NCI-H1048 (cell line): ENCODE results near the gene ELFN1.

Experiments
- DNase-seq: peaks from one replicate; lab custom pipeline; 2025; lab: John Stamatoyannopoulos, UW

Gene ELFN1

DNA sequence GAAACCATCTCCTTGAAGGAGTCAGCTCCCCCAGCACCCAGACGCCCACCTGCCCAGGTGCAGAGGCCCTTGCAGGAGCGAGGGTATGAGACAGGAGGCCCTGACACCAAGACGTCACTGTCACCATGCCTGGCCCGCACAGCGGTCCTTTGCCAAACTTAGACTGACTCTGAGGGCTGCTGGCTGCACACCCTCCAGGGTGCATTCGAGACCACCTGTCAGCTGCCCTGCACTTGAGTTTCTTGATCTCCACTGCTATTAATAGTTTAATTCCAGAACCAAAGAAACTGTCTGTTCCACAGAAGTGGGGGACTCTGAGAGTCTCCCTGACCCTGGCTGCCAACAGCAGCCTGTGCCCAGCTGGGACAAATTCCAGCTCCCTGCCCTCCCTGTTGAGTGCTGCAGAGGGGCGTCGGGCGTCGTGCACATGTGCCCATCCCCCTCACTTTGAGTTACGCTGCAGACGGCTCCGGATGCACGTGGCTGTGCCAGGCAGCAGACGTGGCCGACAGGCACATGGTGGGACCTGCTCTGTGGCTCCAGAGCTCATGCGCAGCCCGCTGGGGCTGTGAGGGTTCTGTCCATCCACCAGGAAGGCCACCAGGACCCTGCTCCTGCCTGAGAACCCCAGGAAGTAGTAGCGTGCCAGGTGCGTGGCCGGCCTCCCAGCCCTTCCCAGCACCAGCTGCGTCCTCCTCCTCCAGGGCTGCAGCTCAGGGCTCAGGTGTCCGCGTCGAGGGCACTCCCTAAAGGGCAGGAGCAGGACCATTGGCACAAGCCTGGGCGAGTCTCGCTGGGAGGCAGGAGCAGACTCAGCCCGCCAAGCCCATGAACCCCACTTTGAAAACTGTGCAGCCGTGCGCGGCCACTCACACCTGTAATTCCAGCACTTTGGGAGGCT, 24.8 kb downstream of the ELFN1 start:
- DNase-seq: no peak

DNA sequence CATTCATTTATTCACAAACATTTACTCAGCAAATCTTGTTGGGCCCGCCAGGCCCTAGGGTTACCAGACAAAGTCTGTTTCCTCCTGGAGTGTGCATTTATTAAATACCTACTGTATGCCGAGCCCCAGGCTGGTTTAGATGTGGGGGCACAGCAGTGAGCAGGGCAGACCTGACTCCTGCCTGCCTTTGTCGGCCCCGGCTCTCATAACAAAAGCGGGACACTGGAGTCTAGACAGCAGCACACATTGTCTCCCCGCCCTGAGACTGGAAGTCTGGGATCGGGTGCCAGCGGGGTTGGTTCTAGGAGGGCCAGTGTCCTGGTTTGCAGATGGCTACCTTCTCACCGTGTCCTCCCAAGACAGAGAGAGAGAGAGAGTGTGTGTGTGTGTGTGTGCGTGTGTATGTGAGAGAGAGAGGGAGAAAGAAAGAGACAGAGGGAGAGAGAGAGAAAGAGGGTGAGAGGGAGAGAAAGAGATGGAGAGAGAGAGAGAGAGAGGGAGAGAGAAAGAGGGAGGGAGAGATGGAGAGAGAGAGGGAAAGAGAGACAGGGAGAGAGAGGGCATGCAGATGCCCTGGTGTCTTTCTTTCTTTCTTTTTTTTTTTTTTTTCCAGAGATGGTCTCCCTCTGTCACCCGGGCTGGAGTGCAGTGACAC, 25.9 kb downstream of the ELFN1 start:
- DNase-seq: no peak

DNA sequence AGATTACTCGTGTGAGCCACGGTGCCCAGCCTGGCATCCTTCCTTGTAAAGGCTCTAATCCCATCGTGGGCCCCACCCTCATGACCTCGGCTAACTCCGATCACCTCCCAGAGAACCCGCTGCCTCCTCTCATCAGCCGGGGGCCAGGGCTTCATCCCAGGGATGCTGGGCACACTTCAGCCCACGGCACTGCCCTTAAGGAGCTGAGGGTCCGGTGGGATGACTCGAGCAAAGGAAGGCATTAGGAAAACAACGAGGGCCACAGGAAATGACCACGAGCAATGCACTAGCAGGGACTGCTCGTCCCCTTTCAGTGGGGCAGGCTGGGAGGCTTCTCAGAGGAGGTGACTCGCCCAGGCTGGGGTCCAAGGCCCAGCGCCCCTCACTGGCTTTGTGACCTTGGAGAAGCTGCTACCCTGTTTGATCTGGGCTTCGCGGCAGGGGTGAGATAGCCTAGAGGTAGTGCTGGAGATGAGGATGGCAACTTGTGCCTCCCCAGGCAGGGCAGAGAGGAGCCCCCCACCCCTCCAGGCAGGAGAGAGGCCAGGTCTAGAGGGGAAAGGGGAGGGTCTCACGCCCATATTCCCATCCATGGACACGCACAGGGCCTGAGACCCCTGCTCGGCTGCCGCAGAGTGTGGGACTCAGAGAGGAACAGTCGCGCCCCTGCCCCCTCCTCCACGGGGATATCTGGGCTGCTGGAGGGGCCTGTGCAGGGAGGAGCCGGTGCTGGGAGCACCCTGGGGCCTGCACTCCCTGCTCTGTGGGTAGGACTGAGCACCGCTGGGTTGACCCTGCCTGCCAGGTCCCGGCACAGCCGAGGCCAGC, 26.8 kb downstream of the ELFN1 start:
- no peak for DNase-seq

DNA sequence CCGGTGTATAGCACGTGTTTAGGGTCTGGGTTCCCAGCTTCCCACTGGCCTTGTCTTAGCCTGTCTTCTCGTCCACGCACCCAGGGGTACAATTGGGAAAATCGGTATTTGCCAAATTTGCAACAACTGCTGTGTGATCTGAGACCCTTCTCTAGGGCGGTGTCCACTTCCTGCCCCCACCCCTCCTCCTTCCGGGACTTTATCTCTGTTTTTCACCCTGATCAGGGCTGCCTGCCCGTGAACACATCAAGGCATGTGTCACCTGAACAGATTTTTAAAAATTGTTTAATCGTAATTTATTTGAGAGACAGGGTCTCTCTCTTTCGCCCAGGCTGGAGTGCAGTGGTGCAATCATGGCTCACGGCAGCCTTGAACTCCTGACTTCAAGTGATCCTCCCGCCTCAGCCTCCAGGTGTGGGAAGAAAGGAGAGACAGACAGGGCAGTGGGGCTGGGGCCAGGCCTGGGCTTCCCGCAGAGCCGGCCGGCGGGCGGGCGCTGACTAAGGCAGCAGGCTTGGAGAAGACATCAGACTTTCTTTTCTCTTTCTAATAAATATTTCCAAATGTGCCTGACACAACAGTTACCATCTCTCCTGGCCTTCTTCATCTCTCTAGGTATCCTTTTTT, 27.5 kb downstream of the ELFN1 start:
- no peak for DNase-seq

DNA sequence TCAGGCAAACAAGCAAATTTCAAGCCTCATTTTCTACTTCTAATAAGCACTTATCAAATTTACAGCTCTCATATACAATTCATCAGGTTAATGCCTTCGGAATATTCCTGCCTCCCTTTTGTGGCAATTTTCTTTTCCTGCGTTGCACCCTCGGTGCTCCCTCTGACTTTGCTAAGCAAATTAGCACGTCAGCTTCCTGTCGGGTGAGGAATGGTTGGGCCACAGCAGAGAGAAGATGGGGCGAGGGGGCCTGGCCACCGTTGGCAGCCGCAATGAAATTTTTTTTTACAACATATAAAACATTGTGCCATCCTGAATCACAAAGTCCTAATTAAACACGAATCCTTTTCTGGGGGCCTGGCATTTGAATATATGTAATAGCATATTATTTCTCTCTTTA, 28.1 kb downstream of the ELFN1 start:
- DNase-seq: no peak

DNA sequence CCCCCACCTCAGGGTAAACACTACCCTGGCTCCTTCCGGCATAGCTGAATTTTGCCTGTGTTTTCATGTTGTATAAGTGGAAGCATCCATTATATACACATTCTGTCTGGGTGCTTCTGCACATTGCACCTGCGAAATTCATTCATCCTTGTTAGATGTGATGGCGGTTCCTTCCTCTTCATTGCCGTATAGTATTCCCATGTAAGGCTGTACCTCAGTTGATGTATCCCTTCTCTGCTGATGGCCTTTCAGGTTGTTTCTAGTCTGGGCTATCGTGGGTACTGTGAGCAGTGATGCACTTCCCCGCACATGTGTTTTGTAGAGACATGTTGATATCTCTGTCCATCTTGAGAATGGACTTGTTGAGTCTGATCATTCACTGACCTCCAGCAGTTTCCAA, 28.9 kb downstream of the ELFN1 start:
- no peak for DNase-seq

DNA sequence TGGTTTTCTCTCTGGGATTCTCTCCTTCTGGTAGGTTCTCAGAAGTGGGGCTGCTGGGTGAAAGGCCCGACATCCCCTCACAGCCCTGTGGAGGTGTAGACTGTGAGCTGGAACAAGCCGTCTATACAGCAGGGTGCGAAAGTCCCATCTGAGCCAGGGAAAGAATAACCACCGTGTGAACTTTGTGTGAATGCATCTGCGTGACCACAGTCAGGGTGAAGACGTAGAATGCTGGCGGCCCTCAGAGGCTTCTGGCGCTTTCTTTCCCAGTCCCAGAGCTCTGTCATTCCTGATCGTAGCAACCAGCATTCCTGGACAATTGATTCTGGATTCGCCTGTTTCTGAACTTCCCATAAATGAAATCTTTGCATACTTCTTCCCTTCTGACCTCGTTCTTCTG, 30.0 kb downstream of the ELFN1 start:
- DNase-seq: no peak

DNA sequence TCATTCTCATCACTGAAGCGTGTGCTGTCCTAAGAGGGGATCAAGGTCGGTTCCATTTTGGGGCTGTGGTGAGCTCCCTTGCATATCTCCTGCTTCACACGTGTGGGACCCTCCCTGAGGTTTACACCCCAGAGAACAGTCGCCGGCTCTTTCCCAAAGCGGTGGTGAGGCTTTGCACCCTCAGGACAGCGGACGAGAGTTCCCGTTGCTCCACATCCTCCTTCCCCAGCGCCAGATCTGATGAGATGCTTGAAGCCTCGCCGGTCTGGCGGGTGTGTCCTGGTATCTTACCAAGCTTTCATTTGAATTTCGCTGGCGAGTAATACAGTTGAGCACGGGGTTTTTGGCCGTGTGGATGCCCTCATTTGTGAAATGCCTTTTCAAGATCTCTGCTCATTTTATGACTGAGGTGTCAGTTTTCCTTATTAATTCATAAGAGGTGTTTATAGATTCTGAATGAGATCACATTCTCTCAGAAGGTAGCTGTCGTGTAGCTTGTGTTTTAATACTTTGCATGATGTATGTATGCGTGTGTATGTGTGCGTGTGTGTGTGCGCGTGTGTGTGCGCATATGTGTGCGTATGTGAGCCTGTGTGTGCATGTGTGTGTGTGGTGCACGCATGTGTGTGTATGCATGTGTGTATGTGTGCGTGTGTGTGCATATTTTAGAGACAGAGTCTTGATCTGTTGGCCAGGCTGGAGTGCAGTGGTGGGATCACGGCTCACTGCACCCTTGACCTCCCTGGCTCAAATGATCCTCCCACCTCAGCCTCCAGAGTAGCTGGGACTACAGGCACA, 30.7 kb downstream of the ELFN1 start:
- DNase-seq: no peak

DNA sequence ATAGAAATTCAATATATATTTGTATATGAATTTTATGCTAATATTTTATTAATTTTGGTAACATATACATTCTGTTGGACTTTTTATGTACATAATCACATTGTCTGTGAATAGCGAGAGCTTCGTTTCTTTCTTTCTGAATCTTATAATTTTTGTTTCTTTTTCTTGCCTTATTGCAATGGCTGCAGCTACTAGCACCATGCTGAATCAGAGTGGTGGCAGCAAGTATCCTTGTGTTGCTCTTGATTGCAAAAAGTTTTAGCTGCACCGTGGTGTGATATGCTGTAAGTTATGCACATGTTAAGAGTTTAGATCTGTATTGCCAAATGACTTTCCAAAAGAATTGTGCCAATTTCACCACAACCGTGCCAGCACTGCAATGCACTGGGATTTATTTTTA, 32.6 kb downstream of the ELFN1 start:
- DNase-seq: no peak

DNA sequence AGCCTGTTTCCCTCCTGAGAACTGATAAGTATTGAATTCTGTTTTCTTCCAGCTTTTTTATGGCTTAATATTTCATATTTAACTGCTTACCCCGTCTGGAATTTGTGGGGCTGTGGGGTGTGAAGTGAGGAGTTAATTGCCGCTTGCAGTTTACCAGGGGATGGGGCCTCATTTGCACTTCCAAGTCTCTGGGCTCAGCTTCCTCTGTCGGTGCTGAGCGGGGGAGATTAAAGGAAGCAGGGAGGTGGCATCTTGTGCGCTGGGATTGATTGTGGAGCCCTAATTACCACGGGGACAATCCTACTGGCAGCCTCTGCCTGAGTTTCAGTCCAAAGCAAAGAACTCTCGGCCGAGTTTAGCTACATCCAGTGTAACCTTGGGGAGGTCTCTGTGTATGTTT, 33.4 kb downstream of the ELFN1 start:
- no peak for DNase-seq

DNA sequence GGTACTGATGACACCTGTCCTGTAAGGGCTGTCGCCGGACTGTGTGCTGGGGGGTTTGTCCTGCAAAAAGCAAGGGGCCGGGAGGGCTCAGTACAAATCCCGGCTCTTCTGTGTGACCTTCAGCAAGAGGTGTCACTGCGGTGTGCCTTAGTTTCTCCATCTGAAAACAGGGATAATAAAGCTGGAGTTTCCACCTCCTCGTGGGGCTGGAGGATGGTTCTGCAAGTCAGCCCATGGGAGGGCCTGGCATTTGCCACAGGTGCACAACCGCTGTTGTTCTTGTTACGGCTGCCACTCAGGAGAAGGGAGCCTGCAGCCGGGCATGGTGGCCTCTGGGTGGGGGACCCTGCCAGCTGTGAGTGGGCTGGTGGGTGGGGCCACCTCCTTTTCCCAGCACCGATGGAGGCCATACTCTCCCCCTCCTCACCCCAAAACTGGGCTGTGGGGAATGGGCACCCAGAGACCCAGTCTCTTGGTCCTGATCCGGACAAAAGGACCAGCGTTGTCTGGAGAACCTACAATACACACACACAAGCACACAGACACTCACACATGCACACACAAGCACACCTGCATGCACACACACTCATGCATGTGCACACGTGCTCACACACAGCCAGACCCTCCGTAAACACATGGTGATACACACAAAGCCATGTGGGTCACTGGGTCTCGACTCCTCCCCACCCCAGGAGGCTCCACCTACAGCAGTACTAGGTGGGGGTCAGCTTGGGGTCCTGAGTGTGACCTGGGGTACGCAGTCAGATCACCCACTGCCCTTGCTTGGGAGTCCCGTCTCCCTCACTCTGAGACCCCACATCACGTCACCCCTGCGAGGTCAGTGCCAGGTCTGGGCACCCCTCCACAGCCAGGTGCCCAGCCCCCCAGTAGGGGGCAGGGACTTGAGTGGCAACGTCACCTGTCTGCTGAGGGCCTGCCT, 34.1 kb downstream of the ELFN1 start:
- DNase-seq: no peak

DNA sequence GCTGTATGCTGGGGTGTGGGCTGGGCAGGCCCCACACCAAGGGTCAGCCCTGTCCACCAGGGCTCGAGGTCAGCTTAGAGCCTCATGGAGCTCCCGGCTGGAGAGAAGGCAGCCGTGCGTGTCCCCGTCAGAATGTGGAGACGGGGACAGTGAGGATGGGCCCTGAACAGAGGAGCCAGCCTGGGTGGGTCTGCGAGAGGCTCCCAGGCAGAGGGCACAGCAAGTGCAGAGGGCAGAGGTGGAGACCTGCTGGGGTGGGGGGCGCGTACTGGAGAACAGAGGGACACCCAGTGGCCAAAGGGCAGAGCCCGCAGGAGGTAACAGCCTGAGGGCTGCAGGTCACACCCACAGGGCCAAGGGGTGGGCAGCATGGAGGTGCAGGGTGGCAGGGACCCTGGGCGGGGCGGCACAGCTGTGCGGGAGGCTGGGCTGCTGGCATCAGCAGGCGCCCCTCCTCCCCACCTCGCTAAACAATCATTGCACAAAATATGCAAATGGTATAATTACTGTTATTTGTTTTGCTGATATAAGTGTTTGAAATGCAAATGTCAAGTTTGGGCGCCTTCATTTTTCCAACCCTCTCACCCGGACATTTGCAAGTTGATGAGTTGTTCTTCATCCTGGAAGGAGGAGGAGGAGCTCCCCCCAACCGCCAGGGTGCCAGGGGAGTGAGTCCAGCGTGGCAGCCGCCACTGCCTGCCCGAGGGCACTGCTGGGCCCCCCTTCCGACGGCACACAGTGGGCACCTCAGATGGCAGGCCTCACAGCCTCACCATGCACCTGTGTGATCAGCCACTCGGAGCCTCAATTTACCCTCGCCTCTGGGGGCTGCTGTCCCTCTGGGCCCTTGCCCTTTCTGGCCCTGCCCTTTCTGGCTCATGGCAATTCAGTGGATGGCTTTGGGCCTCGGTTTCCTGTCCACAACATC, 35.0 kb downstream of the ELFN1 start:
- no peak for DNase-seq

DNA sequence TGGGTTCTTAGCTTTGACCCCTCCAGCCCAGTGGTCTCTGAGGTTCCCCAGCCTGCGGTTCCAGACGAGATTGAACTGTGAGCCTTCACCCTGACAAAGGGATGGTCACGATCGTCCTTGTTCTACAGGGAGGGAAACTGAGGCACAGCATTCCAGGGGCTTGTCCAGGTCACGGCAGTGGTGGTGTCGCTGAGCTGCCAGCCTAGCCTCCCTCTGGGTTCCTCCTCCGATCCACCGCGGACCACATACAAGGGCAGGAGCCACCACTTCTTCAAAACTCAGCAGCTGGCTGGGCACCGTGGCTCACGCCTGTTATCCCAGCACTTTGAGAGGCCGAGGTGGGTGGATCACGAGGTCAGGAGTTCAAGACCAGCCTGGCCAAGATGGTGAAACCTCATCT, 35.8 kb downstream of the ELFN1 start:
- no peak for DNase-seq

DNA sequence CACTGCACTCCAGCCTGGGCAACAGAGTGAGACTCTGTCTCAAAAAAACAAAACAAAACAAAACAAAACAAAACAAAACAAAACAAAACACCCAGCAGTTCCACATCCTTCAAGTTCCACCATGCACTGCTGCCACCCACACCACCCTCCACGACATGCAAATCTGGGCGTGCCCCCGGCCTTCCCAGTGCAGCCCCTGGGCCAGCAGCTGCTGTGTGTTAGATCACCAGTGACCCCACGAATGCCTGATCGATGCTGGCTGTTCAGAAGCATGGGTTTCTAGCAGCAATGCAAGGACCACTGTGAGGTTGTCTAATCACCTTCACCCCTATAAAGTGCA, 36.3 kb downstream of the ELFN1 start:
- DNase-seq: no peak

DNA sequence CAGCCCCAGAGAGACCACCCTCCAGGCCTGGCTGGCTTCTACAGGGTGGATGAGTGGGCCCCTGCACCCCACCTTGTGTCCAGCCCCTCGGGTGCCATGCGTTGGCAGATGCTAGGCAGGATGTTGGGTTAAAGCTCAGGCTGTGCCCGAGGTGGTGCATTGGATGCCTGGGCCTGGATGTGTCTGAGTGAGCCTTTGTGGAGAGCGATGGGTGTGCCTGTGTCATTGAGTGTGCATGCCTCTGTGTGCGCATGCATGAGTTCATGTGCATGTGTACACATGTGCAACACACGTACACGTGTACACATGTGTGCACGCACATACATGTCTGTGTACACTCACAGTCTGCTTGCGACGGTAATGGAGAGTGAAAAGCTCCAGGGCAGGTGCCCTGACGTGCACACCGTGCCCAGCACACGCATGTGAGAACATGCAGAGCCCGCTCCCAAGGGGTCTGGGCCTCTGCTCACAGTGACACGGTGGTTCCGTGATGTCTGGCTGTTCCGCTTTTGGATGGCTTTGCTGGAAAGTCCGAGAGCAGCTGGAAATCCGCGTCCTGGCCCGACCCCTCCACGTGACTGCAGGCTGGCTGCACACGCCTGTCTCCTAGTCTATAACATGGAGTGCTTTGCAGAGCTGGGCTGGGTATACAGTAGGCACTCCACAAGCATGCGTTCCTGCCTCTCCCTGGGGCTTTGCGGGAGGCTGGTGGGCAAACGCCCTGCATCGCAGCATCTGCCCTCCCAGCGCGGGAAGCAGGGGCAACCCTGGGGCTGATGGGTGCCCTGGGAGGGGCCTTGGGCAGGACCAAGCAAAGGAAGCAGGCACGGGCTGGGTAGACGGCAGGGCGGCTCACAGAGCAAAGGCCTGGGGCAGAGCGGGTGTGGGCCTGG, 36.9 kb downstream of the ELFN1 start:
- DNase-seq: no peak

DNA sequence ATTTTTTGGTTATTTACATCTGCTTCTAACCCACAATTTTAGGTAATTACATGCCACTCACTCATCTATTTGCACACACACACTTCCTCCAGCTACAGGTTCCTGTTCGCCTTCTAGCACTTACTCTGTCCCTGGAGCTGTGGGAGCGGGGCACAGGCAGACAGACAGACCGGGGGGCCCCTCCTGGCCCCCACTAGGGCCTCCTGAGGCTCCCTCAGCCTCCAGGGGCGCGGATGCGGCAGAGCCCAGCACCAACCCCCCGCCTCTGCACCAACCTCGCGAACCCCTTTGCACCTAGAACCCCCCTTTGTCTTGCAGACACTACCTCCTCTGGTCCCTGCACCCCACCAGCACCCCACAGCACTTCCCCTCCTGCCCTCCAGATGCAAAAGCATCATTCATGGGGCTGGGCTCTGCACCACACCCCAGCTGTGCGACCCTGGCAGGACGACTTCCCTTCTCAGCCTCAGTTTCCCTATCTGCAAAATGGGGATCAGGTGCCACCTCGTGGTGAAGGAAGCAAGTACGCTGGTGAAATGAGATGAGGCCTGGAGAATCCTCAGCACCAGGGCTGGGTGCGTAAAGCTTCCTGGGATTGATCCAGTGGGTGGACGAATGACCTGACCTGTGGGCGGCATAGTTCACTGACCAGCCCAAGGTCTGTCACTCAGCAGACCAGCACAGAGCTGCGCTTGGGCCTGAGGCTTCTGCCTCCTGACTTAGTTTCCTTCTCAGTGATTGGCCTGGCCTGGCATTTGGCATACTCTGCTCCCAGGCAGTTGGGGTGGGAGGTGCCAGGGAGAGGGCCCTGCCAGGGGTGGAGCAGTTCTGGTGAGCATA, 37.9 kb downstream of the ELFN1 start:
- no peak for DNase-seq

DNA sequence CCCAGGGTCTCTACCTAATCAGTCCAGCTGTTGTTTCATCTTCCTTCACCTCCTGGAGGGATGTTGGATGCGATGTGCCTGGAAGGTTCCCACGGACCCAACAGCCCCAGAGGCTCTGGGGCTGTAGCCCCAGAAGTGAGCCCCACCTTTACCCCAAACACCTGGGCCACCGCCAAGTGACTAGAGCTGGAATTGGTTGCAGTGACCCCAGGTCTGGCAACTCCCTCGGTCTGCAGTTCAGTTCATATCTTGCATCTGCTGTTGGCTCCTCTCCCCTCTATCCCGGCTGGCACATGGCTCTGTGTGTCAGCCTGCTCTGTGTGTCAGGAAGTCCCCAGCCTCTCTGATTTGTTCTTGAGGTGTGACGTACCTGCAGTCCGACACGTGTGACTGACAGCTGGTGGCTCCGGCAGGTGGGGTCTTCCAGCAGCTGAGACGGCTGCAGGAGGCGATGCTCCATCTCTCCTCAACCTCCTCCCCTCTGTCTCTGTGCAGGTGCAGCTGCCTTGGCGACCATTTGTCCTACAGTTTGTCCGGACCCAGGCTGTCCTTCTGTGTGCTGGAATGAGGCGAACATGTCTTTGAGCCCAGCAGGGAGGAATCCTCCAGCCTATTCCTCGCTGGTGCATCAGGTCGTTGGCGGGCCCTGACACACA, 38.6 kb downstream of the ELFN1 start:
- no peak for DNase-seq
